ENCODE measurements around the gene EEF1E1. TPM values are rescaled to one million over a fixed set of nuclear protein-coding genes. Genes with fewer than 3 reads are reported as not detected.

EEF1E1 gene
- total RNA-seq, 1 donor from 2014 or later: 7.8 TPM

GRCh38 chr6:8065519-8065911 is 36.8 kb downstream of the EEF1E1 start:
- H3K27me3 ChIP-seq (ENCODE audit: control insufficient read depth in 3 of 3, insufficient read depth in 3 of 3, low read length in 3 of 3): no peaks in the 10 kb centered on the region
- H3K9ac ChIP-seq (ENCODE audit: low read depth in 1 of 3, low read length in 3 of 3): no peak overlapping the region
- H3K36me3 ChIP-seq (ENCODE audit: control insufficient read depth in 3 of 3, insufficient read depth in 3 of 3, low read length in 3 of 3): peaks cover 0 to 11% (median 8%) of the 10 kb centered on the region in 3 donors
- peaks cover 3% of the 10 kb centered on the region in 3 donors for H3K4me1 ChIP-seq (ENCODE audit: control insufficient read depth in 3 of 3, insufficient read depth in 3 of 3, low read length in 3 of 3)
- H3K4me3 ChIP-seq (ENCODE audit: low read length in 3 of 3): no peak overlapping the region
- no peaks in the 10 kb centered on the region for H3K9me3 ChIP-seq (ENCODE audit: control insufficient read depth in 3 of 3, low read length in 3 of 3)
- H3K27ac ChIP-seq (ENCODE audit: low read depth, low read length): no peak overlapping the region

GRCh38 chr6:8064638-8065518 is 37.5 kb downstream of the EEF1E1 start:
- no peaks in the 10 kb centered on the region for H3K27me3 ChIP-seq (ENCODE audit: control insufficient read depth in 3 of 3, insufficient read depth in 3 of 3, low read length in 3 of 3)
- H3K36me3 ChIP-seq (ENCODE audit: control insufficient read depth in 3 of 3, insufficient read depth in 3 of 3, low read length in 3 of 3): peaks cover 0 to 11% (median 8%) of the 10 kb centered on the region in 3 donors
- no peaks in the 10 kb centered on the region for H3K9me3 ChIP-seq (ENCODE audit: control insufficient read depth in 3 of 3, low read length in 3 of 3)
- peaks cover 3% of the 10 kb centered on the region in 3 donors for H3K4me1 ChIP-seq (ENCODE audit: control insufficient read depth in 3 of 3, insufficient read depth in 3 of 3, low read length in 3 of 3)
- peak overlapping the region; percentile 68 to 98 (median 94) for H3K4me3 ChIP-seq (ENCODE audit: low read length in 3 of 3)
- H3K27ac ChIP-seq (ENCODE audit: low read depth, low read length): peak overlapping the region; percentile 85
- H3K9ac ChIP-seq (ENCODE audit: low read depth in 1 of 3, low read length in 3 of 3): peak overlapping the region; percentile 12 to 51 (median 15)

- peak within 1 kb of the TSS; percentile 90 to 92 (median 91) for H3K9ac ChIP-seq (ENCODE audit: low read depth in 1 of 3, low read length in 3 of 3)
- H3K27me3 ChIP-seq (ENCODE audit: control insufficient read depth in 3 of 3, insufficient read depth in 3 of 3, low read length in 3 of 3): no peaks in the 10 kb centered on the region
- no peaks in the 10 kb centered on the region for H3K9me3 ChIP-seq (ENCODE audit: control insufficient read depth in 3 of 3, low read length in 3 of 3)
- H3K4me1 ChIP-seq (ENCODE audit: control insufficient read depth in 3 of 3, insufficient read depth in 3 of 3, low read length in 3 of 3): peaks cover 3% of the 10 kb centered on the region in 3 donors
- H3K4me3 ChIP-seq (ENCODE audit: low read length in 3 of 3): peak within 1 kb of the TSS; percentile 94 to 98 (median 97)
- peak within 1 kb of the TSS; percentile 85 for H3K27ac ChIP-seq (ENCODE audit: low read depth, low read length)
- H3K36me3 ChIP-seq (ENCODE audit: control insufficient read depth in 3 of 3, insufficient read depth in 3 of 3, low read length in 3 of 3): peaks cover 0 to 11% (median 8%) of the 10 kb centered on the region in 3 donors
These were observed 38.3 kb downstream of the EEF1E1 start, which contains the start of gene BLOC1S5 for GRCh38 chr6:8063761-8064637. TSS of gene BLOC1S5 (minus strand) at chr6:8064389. CDS start at chr6:8064376, 13 bp downstream.

GRCh38 chr6:8061736-8062135 is 40.6 kb downstream of the EEF1E1 start:
- Histone ChIP-seq H3K36me3 (ENCODE audit: control insufficient read depth in 3 of 3, insufficient read depth in 3 of 3, low read length in 3 of 3) (peaks cover 0 to 17% (median 12%) of the 10 kb centered on the region in 3 donors), H3K27me3 (ENCODE audit: control insufficient read depth in 3 of 3, insufficient read depth in 3 of 3, low read length in 3 of 3) (no peaks in the 10 kb centered on the region), H3K27ac (ENCODE audit: low read depth, low read length) (no peak overlapping the region), H3K9me3 (ENCODE audit: control insufficient read depth in 3 of 3, low read length in 3 of 3) (no peaks in the 10 kb centered on the region), H3K9ac (ENCODE audit: low read depth in 1 of 3, low read length in 3 of 3) (no peak overlapping the region), H3K4me3 (ENCODE audit: low read length in 3 of 3) (no peak overlapping the region), H3K4me1 (ENCODE audit: control insufficient read depth in 3 of 3, insufficient read depth in 3 of 3, low read length in 3 of 3) (peaks cover 3% of the 10 kb centered on the region in 3 donors)

GRCh38 chr6:8060346-8060745 is 42.0 kb downstream of the EEF1E1 start:
- Histone ChIP-seq H3K4me3 (ENCODE audit: low read length in 3 of 3) (no peak overlapping the region), H3K27ac (ENCODE audit: low read depth, low read length) (no peak overlapping the region), H3K36me3 (ENCODE audit: control insufficient read depth in 3 of 3, insufficient read depth in 3 of 3, low read length in 3 of 3) (peaks cover 0 to 24% (median 18%) of the 10 kb centered on the region in 3 donors), H3K27me3 (ENCODE audit: control insufficient read depth in 3 of 3, insufficient read depth in 3 of 3, low read length in 3 of 3) (no peaks in the 10 kb centered on the region), H3K4me1 (ENCODE audit: control insufficient read depth in 3 of 3, insufficient read depth in 3 of 3, low read length in 3 of 3) (peaks cover 3% of the 10 kb centered on the region in 3 donors), H3K9ac (ENCODE audit: low read depth in 1 of 3, low read length in 3 of 3) (no peak overlapping the region), H3K9me3 (ENCODE audit: control insufficient read depth in 3 of 3, low read length in 3 of 3) (no peaks in the 10 kb centered on the region)

GRCh38 chr6:8059129-8059528 is 43.2 kb downstream of the EEF1E1 start:
- Histone ChIP-seq H3K4me3 (ENCODE audit: low read length in 3 of 3) (no peak overlapping the region), H3K9me3 (ENCODE audit: control insufficient read depth in 3 of 3, low read length in 3 of 3) (no peaks in the 10 kb centered on the region), H3K4me1 (ENCODE audit: control insufficient read depth in 3 of 3, insufficient read depth in 3 of 3, low read length in 3 of 3) (peaks cover 0 to 3% (median 0%) of the 10 kb centered on the region in 3 donors), H3K9ac (ENCODE audit: low read depth in 1 of 3, low read length in 3 of 3) (no peak overlapping the region), H3K27ac (ENCODE audit: low read depth, low read length) (no peak overlapping the region), H3K27me3 (ENCODE audit: control insufficient read depth in 3 of 3, insufficient read depth in 3 of 3, low read length in 3 of 3) (no peaks in the 10 kb centered on the region), H3K36me3 (ENCODE audit: control insufficient read depth in 3 of 3, insufficient read depth in 3 of 3, low read length in 3 of 3) (peaks cover 0 to 24% (median 18%) of the 10 kb centered on the region in 3 donors)

- Histone ChIP-seq H3K27me3 (ENCODE audit: control insufficient read depth in 3 of 3, insufficient read depth in 3 of 3, low read length in 3 of 3) (no peaks in the 10 kb centered on the region), H3K27ac (ENCODE audit: low read depth, low read length) (no peak overlapping the region), H3K4me3 (ENCODE audit: low read length in 3 of 3) (no peak overlapping the region), H3K4me1 (ENCODE audit: control insufficient read depth in 3 of 3, insufficient read depth in 3 of 3, low read length in 3 of 3) (no peaks in the 10 kb centered on the region), H3K9me3 (ENCODE audit: control insufficient read depth in 3 of 3, low read length in 3 of 3) (no peaks in the 10 kb centered on the region), H3K9ac (ENCODE audit: low read depth in 1 of 3, low read length in 3 of 3) (no peak overlapping the region), H3K36me3 (ENCODE audit: control insufficient read depth in 3 of 3, insufficient read depth in 3 of 3, low read length in 3 of 3) (peaks cover 0 to 24% (median 18%) of the 10 kb centered on the region in 3 donors)
These were observed 44.6 kb downstream of the EEF1E1 start for GRCh38 chr6:8057793-8058192.

- Histone ChIP-seq H3K9ac (ENCODE audit: low read depth in 1 of 3, low read length in 3 of 3) (no peak overlapping the region), H3K27ac (ENCODE audit: low read depth, low read length) (no peak overlapping the region), H3K27me3 (ENCODE audit: control insufficient read depth in 3 of 3, insufficient read depth in 3 of 3, low read length in 3 of 3) (no peaks in the 10 kb centered on the region), H3K36me3 (ENCODE audit: control insufficient read depth in 3 of 3, insufficient read depth in 3 of 3, low read length in 3 of 3) (peaks cover 0 to 24% (median 18%) of the 10 kb centered on the region in 3 donors), H3K4me1 (ENCODE audit: control insufficient read depth in 3 of 3, insufficient read depth in 3 of 3, low read length in 3 of 3) (no peaks in the 10 kb centered on the region), H3K4me3 (ENCODE audit: low read length in 3 of 3) (no peak overlapping the region), H3K9me3 (ENCODE audit: control insufficient read depth in 3 of 3, low read length in 3 of 3) (no peaks in the 10 kb centered on the region)
These were observed 45.1 kb downstream of the EEF1E1 start for GRCh38 chr6:8057263-8057662.

GRCh38 chr6:8054276-8054675 is 48.1 kb downstream of the EEF1E1 start:
- Histone ChIP-seq H3K9ac (ENCODE audit: low read depth in 1 of 3, low read length in 3 of 3) (no peak overlapping the region), H3K27me3 (ENCODE audit: control insufficient read depth in 3 of 3, insufficient read depth in 3 of 3, low read length in 3 of 3) (no peaks in the 10 kb centered on the region), H3K36me3 (ENCODE audit: control insufficient read depth in 3 of 3, insufficient read depth in 3 of 3, low read length in 3 of 3) (peaks cover 0 to 13% (median 10%) of the 10 kb centered on the region in 3 donors)

More at GRCh38 chr6:8054276-8054675, 48.1 kb downstream of the EEF1E1 start:
- H3K4me3 ChIP-seq (ENCODE audit: low read length in 3 of 3): no peak overlapping the region
- no peaks in the 10 kb centered on the region for H3K4me1 ChIP-seq (ENCODE audit: control insufficient read depth in 3 of 3, insufficient read depth in 3 of 3, low read length in 3 of 3)
- no peaks in the 10 kb centered on the region for H3K9me3 ChIP-seq (ENCODE audit: control insufficient read depth in 3 of 3, low read length in 3 of 3)
- H3K27ac ChIP-seq (ENCODE audit: low read depth, low read length): no peak overlapping the region
